Stomach (tissue), 4 donors: ENCODE measurements around the gene ZNF438.

Experiments used
- CTCF ChIP-seq, 7 experiments: fragments of 450-650 bp in 4 of 7; fragments of 200-600 bp in 3 of 7; sonication (generic) in 3 of 7; IDR thresholded peaks; one replicate each; pipeline ENCODE4 v1.5.1; 2016 to 2019; ENCODE audit warnings: antibody characterized with exemption in 7 of 7, control low read depth in 2 of 7, mild to moderate bottlenecking in 1 of 7
- POLR2A ChIP-seq, 4 donors: fragments of 450-650 bp; IDR thresholded peaks; one replicate each; pipeline ENCODE4 v1.6.1; 2016; ENCODE audit warnings: antibody characterized with exemption in 4 of 4, control low read depth in 2 of 4, mild to moderate bottlenecking in 1 of 4, moderate library complexity in 1 of 4

DNA sequence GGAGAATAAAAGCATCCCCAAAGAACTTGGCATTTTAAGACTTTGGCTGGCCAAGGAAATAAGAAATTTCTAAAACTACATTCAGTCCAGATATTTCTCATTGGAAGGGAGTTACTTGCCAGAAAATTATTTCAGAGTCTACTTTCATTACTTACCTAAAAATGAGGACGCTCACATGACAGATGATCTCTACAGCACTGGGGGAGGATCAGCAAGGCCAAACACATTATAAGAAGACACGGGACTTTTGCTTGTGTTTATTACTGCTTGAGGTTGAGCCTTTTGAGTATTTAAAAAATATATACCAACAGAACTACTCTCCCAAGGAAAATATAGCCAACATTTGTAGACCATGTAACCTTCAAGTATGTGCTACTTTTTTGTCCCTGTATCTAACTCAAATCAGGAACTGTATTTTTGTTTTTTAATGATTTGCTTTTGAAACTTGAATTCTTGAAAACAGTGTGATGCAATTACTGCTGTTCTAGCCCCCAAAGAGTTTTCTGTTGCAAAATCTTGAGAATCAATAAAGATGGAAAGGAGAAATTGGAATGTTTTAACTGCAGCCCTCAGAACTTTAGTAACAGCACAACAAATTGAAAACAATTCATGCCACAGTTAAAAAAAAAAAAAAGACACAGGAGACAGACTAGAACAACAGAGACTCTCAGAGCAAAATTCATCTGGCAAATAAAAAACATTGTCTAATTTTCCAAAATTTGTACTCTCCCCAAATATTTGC lies 128.1 kb downstream of the ZNF438 start:
- no peak for TF ChIP-seq CTCF (IDR thresholded peaks at IDR 0.05)
- no peak for TF ChIP-seq POLR2A (IDR thresholded peaks at IDR 0.05)
